NCI-H1694 (cell line): ENCODE measurements around the gene MKNK2.
"Not testable (repeated sequence)": the region's sequence is repeated elsewhere in the genome, so short reads cannot be mapped to it uniquely, and the experiment has no call there.

Experiments used
- DNase-seq: peaks from one replicate; lab custom pipeline; 2025; lab: John Stamatoyannopoulos, UW

MKNK2 gene

DNA sequence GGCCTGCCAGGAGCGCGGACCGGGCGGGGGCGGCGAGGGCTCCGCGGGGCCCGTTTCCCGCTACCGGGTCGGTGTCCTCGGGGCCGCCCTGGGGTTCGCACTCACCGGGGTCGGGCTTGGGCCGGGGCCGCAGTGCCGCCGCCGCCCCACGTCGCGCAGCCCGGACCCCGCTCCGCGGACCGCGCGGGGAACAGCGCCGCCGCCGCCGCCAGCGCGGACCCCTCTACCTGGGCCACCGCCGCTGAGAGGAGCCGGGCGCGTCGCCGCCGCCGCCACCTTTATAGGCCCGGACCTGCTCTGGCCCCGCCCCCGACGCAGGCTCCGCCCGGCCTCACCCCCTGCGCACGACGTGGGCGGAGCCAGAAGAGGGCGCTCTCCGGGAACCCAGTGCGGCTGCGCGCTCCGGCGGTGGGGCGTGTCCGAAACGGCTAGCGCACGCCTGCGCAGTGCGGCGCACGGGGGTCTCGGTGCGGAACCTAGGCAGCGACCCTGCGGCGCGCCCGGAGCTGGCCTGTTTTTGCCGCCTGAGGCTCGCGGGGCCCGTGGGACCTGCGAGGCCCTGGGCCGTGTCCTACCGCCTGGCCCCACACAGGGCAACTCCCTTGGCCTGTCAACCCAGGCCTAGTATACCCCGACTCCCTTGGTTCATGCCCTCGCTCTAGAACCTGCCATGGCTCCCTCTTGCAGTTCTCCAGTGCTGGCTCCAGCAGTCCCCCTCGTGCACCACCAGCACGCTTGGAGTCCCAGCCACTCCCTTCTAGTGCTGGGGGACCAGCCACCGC, at the start of gene MKNK2:
TSS of gene MKNK2 (minus strand) at position 254 of the 782 bp plus-strand sequence. CDS start 393 bp downstream, outside the sequence.
- DNase-seq: peak; percentile 40

- no peak for DNase-seq
Measured at GRCh38 chr19:2100719-2101061, 49.6 kb upstream of the MKNK2 start.

DNA sequence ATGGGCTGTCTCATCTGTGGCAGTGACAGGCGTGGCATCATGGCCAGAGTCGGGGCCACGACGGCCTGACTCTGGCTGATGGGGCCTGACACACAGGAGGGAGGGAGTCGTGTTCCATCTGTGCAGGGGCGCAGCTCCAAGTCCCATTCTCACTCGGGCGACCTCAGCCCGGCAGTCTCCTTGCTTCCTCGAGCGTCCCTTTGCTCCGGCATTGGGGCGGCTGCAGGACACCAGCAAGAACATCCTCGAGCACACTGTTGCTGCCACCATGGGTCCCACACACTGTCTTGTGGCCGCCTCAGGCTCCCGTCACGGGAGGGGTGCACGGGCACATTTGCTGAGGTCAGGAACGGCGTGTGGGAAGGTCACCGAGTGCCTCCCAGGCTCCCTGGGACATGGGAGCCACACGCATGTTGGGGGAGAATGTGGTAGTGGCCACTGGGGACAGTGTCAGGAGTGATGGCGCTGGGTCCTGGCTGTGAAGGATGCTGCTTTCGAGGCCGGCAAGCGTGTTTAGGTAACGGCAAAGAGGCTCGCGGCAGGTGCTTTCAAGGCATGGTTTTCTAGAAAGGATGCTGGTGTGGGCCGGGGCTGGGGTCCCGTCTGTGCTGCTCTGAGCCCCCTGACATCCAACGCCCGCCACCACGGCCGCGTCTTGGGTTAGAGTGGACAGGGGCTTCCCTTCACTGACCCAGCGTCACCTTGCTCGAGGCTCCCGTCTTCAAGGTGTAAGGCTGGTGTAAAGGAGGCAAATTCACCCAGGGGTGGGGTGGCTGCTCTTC, 49.1 kb upstream of the MKNK2 start:
- no peak for DNase-seq

DNA sequence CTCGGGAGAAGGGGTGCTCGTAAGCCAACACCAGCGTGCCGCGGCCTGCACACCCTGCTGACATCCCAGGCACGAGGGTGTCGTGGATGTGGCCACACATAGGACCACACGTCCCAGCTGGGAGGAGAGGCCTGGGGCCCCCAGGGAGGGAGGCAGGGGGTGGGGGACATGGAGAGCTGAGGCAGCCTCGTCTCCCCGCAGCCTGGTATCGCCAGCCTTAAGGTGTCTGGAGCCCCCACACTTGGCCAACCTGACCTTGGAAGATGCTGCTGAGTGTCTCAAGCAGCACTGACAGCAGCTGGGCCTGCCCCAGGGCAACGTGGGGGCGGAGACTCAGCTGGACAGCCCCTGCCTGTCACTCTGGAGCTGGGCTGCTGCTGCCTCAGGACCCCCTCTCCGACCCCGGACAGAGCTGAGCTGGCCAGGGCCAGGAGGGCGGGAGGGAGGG, 48.0 kb upstream of the MKNK2 start:
- no peak for DNase-seq

DNA sequence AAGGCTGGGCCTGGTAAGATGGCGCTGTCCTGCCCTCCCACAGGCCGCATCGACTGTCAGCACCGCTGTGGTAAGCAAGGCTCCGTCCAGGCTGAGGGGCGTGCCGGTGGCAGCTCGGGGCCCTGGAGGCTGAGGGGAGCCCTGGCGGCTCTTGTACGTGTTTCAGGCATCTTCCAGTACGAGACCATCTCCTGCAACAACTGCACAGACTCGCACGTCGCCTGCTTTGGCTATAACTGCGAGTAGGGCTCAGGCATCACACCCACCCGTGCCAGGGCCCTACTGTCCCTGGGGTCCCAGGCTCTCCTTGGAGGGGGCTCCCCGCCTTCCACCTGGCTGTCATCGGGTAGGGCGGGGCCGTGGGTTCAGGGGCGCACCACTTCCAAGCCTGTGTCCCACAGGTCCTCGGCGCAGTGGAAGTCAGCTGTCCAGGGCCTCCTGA, 46.9 kb upstream of the MKNK2 start:
- no peak for DNase-seq

DNA sequence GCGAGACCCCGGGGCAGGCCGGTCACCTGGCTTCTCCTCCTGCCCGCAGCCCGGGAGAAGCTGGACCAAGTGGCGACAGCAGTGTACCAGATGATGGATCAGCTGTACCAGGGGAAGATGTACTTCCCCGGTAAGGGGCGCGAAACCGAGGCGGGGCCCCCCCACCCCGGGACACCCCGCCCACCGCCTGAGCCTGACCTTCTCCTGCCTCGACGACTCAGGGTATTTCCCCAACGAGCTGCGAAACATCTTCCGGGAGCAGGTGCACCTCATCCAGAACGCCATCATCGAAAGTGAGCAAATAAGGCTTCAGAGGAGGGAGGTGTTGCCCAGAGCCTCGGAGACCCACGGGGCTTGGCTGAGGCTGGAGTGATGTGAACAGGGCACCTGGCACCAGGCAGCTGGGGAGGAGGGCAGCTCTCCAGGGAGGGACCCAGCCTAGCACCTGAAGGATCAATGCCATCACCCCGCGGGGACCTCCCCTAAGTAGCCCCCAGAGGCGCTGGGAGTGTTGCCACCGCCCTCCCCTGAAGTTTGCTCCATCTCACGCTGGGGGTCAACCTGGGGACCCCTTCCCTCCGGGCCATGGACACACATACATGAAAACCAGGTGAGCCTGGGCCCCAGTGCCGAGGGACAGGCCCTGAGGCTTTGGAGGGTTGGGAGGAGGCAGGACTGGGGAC, 46.3 kb upstream of the MKNK2 start:
- no peak for DNase-seq

- DNase-seq: peak; percentile 78
Measured at GRCh38 chr19:2096480-2097202, 45.6 kb upstream of the MKNK2 start, which contains the start of gene IZUMO4. Gene IZUMO4, plus strand, starts transcription at chr19:2096915. Its CDS starts 31 bp downstream, at chr19:2096946.

- DNase-seq: peak; percentile 69
Measured at GRCh38 chr19:2096034-2096479, 45.0 kb upstream of the MKNK2 start, which contains the start of gene MOB3A. Gene MOB3A, minus strand, starts transcription at chr19:2096326. Its CDS starts 17,766 bp downstream, at chr19:2078560.

GRCh38 chr19:2091926-2092525, 41.0 kb upstream of the MKNK2 start:
- DNase-seq: not testable (repeated sequence)

DNA sequence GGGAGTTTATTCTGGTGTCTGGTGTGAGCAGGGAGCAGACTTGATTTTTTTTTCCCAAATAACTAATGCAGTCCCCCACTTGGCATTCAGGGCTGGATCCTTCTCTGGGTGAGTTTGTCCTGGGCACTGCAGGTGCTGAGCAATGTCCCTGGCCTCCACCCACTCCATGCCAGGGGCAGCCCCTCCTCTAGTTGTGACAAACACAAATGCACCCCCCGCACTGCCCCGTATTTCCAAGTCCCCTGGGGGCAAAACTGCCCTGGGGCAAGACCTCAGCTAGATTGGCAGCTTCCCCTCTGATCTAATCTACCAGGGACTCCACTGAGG, 38.6 kb upstream of the MKNK2 start:
- DNase-seq: no peak

DNA sequence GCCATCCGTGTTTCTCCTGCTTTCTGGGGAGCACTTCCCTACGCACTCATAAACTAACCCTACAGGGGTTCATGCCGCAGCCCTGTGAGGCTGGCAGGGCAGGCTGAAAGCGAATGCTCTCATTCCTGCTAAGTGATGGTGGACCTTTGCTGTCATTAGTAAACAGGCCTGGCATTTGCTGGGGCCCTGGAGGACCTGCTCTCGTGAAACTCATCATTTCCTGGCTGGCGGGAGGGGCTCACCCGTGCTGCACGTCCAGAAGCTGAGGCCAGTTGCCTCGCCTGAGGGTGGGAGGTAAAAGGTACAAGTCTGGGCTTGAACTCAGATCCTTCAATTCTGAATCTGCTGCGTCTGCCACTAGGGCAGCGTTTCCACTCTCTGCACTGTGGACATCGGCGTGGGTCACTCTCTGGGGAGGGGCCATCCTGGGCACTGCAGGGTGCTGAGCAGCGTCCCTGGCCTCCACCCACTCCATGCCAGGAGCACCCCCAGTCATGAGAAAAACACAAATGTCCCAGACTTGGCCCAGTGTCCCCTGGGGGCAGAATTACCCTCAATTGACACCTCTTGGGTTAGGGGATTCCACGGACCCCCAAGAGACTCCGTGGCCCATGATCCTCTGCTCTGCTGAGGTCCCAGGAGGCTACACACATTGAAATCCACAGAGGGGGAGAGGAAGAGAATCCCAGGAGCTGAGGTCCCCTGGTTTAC, 38.1 kb upstream of the MKNK2 start:
- DNase-seq: no peak

DNA sequence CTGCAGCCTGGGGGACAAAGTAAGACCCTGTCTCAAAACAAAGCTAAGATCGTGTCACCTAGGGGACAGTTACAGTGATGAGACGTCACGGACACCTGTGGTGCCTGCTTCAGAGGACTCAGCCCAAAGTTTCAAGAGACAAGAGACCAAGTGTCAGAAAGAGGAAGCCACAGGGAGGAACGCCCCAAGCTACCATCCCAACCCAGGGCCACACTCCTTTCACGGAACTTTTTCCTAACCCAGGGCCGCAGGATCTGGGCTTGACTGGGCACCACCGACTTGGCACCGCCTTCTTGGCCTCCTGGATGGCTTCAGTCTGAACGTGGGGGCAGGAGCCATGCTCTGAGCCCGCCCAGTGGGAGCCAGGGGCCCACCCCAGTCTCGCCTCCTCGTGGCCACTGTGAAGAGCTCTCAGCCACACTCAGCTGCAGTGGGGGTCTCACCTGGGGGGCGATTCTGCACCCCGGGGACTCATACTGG, 36.6 kb upstream of the MKNK2 start:
- DNase-seq: no peak

DNA sequence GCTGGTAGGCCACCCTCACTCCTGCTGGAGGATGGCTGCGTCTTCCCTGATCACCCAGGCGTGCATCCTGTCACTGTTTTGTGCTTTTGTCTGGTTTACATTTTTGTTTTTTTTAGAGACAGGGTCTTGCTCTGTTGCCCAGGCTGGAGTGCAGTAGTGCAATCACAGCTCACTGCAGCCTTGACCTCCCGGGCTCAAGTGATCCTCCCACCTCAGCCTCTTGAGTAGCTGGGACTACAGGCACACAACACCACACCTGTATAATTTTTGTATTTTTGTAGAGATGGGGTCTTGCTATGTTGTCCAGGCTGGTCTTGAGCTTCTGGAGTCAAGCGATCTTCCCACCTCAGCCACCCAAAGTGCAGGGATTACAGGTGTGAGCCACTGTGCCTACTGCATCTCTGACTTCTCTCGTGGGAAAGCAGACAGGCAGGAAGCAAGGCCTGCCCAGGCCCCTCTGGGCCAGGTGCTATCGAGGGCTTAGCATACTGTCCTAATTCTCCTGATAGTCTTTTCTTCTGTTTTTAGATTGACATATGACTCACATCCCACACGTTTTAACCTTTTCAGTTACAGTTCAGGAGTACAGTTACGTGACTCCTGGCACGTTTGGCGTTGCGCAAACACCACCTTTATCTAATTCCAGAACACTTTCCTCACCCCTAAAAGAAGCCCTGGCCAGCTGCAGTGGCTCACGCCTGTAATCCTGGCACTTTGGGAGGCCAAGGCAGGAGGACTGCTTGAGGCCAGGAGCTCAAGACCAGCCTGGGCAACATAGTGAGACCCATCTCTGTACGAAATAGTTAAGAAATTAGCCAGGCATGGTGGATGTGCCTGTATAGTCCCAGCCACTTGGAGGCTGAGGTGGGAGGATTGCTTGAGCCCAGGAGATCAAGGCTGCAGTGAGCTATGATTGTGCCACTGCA, 35.9 kb upstream of the MKNK2 start:
- not testable (repeated sequence) for DNase-seq

DNA sequence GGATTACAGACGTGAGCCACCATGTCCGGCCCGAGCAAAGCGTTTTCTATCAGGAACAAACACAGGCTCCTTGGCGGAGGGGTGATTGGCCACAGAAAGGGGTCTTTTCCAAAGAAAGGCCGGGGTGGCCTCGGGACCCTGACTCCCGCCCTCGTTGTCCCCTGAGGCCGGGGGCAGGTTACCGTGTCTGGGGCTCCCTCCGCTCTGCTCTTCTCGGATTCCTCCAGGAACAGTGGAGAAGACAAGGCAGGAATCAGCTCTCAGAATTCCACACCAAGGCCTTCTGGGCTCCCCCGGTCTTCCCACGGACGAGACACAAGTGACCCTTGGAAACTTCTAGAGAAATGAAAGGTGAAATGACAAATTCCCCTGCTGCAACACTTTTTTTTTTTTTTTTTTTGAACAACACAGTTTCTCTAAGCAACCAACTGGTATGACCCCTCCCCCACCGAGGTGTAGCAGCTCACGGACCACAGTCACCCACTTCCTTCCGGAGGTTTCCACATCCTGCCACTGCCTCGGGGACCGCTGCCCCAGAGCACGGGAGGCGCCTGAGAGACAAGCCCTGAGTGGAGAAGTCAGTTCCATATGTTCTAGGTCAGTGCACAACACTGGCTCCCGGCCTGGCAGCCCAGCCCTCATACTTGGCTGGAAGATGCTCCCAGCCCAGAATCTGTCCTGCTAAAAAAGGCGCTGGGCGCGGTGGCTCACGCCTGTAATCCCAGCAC, 34.1 kb upstream of the MKNK2 start:
- DNase-seq: no peak

DNA sequence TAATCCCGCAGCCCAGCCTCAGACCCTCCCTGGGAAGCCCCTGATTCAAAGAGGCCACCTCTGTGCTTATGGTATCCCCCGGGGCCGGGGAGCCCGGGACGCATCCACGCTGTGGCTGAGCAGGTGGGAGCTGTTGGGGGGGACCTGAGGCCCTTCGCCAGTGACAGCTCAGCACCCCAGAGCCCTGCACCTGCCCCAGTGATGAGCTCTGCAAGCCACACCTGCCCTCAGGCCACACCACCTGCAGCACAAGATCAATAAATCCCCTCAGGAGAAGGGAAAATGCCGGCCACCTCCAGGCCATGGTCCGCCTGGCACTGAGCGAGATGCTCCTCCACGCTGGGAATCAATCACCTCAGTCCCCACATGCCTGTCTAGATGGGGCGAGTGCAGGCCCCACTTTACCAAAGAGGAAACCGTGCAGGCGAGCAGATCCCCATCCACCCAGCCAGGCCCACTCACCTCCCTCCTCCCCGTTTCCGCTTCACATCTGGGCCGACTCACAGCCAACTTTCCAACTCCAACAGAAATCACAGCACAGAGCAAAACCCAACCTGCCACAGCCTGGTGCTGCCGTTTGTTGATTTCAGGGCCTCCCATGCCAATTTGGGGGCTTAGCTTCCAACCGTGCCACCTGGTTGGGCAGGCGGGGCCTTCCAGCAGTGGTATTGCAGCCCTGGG, 32.3 kb upstream of the MKNK2 start:
- DNase-seq: no peak

DNA sequence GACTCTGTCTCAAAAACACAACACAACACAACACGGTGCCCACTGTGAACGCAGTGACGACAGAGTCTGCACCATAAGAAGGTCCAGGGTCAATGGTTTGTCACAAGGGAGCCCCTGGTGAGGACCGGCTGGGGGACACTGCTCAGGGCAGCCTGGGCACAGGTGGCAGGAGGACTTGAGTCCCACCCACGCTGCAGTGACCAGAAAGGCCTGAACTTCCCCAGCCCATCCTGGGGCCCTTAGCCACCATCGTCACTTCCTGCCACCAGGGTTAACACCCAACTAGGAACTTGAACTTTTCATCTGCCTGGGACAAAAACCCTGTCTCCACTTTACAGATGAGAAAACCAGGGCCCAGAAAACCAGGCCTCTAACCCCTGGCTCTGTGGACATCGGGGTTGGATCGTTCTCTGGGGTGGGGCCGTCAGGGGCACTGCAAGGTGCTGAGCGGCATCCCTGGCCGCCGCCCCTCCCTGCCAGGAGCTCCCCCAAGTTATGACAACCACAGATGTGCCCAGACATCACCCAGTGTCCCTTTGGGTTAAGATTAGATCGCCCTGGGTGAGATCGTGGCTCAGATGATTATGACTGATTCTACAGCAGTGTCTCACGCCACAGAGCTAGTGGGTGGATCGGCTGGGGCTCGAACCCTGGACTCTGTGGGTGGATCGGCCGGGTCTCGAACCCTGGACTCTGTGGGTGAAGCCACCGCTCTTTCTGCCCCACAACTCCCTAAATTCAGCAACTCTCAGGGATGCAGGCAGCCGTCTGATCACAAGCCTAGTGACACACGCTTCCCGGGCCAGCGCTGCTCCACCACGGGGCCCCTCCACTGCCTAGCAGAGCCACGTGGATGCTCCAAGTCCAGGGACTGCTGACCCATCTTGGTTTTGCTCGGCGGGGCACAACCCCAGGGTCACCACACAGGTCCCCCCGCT, 31.1 kb upstream of the MKNK2 start:
- no peak for DNase-seq
